Effector memory CD8-positive, alpha-beta T cell (primary cell): ENCODE results near the gene RBMS2.
"Not testable (repeated sequence)": the region's sequence is repeated elsewhere in the genome, so short reads cannot be mapped to it uniquely, and the experiment has no call there.

Experiments
- ATAC-seq: fragments of 150-1000 bp; cut with Tn5 transposase; replicated peaks from 2 replicates; pipeline ENCODE4 v1.10.0; 2021; ENCODE audit warnings: mild to moderate bottlenecking, moderate library complexity
- DNase-seq, 3 experiments: peaks; one replicate each; pipeline ENCODE4 v3.0.0; 2021
- H3K27ac Mint-ChIP-seq, 2 donors: one replicate each; pipeline ENCODE4 v1.8.0; 2022; ENCODE audit warnings: mild to moderate bottlenecking in 2 of 2, mixed read lengths in 2 of 2, moderate library complexity in 2 of 2
- H3K27me3 Mint-ChIP-seq, 2 donors: one replicate each; pipeline ENCODE4 v1.8.0; 2022; ENCODE audit warnings: mixed read lengths in 2 of 2
- H3K36me3 Mint-ChIP-seq: one replicate; pipeline ENCODE4 v1.8.0; 2022; ENCODE audit warnings: mild to moderate bottlenecking, moderate library complexity, mixed read lengths; ENCODE audit not compliant: insufficient read depth
- H3K4me1 Mint-ChIP-seq, 2 donors: one replicate each; pipeline ENCODE4 v1.8.0; 2022; ENCODE audit warnings: low read depth in 2 of 2, mixed read lengths in 2 of 2
- H3K4me3 Mint-ChIP-seq, 2 donors: one replicate each; pipeline ENCODE4 v1.8.0; 2022; ENCODE audit warnings: mild to moderate bottlenecking in 2 of 2, mixed read lengths in 2 of 2, moderate library complexity in 2 of 2
- H3K9me3 Mint-ChIP-seq, 2 donors: one replicate each; pipeline ENCODE4 v1.8.0; 2022; ENCODE audit warnings: mixed read lengths in 2 of 2

The RBMS2 gene

DNA sequence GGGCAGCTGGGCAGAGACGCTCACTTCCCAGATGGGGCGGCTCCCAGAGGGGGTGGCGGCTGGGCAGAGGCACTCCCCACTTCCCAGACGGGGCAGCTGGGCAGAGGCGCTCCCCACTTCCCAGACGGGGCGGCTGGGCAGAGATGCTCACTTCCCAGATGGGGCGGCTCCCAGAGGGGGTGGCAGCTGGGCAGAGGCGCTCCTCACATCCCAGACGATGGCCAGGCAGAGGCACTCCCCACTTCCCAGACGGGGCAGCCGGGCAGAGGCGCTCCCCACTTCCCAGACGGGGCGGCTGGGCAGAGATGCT, 27.6 kb upstream of the RBMS2 start:
- H3K27me3 Mint-ChIP-seq: peaks cover 20 to 30% of the 10 kb centered on the region in 2 donors
- not testable (repeated sequence) for H3K4me3 Mint-ChIP-seq, DNase-seq, ATAC-seq, H3K4me1 Mint-ChIP-seq, H3K27ac Mint-ChIP-seq, H3K36me3 Mint-ChIP-seq, H3K9me3 Mint-ChIP-seq

DNA sequence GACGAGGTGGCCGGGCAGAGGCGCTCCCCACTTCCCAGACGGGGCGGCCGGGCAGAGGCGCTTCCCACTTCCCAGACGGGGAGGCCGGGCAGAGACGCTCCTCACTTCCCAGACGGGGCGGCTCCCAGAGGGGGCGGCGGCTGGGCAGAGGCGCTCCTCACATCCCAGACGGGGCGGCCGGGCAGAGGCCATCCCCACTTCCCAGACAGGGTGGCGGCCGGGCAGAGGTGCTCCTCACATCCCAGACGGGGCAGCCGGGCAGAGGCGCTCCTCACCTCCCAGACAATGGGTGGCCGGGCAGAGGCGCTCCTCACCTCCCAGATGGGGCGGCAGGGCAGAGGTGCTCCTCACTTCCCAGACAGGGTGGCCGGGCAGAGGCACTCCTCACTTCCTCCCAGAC, 27.1 kb upstream of the RBMS2 start:
- H3K27ac Mint-ChIP-seq, H3K4me1 Mint-ChIP-seq, H3K4me3 Mint-ChIP-seq, ATAC-seq, DNase-seq, H3K36me3 Mint-ChIP-seq, H3K9me3 Mint-ChIP-seq: not testable (repeated sequence)
- peaks cover 20 to 30% of the 10 kb centered on the region in 2 donors for H3K27me3 Mint-ChIP-seq

DNA sequence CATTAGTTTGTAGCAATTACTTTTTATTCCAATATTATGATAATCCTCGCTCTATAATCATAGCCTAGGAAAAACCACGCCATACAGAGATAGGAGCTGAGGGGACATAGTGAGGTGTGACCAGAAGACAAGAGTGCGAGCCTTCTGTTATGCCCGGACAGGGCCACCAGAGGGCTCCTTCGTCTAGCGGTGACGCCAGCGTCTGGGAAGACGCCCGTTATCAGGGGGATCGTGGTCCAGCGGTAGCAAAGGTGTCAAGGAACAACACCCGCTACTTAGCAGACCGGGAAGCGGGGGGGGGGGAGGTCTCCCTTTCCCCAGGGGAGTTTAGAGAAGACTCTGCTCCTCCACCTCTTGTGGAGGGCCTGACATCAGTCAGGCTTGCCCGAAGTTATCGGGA, 24.9 kb upstream of the RBMS2 start:
- DNase-seq: peak; percentile 31 to 65 (median 34)
- ATAC-seq, H3K9me3 Mint-ChIP-seq, H3K27me3 Mint-ChIP-seq, H3K36me3 Mint-ChIP-seq, H3K4me1 Mint-ChIP-seq: not testable (repeated sequence)
- Mint-ChIP-seq H3K27ac (peak overlapping the region in 1 of 2 donors; percentile 44), H3K4me3 (peak overlapping the region; percentile 41 to 48)

DNA sequence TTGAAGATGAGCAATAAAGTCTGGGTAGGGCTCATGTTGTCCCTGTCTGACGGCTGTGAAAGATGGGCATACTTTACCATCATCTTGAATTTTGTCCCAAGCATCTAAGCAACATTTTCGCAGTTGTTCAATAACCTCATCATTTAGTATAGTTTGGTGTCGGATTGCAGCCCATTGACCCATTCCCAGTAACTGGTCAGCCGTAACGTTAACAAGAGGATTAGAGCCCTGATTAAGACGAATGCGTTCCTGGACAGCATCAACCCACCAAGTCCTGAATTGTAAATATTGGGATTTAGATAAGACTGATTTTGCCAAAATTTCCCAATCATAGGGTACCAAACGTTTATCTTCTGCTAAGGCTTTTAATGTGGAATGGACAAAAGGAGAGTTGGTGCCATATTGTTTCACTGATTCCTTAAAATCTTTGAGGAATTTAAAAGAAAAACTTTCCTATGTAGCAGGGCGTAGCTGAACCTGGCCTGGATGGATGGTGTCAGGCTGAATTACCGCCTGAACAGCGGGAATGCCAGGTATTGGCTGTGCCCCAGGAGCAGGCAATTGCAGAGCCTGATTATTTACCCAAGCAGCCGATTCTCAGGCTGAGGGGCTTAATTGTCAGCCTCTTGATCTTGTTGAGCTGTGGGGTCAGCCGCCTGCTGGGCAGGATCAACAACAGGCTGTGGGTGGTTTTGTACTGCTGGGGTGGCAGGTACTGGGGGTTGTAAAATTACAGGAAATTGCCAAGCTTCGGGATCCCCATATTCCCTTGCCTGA, 23.3 kb upstream of the RBMS2 start:
- not testable (repeated sequence) for DNase-seq, H3K27ac Mint-ChIP-seq, H3K9me3 Mint-ChIP-seq, H3K4me3 Mint-ChIP-seq, H3K27me3 Mint-ChIP-seq, H3K4me1 Mint-ChIP-seq, ATAC-seq, H3K36me3 Mint-ChIP-seq

DNA sequence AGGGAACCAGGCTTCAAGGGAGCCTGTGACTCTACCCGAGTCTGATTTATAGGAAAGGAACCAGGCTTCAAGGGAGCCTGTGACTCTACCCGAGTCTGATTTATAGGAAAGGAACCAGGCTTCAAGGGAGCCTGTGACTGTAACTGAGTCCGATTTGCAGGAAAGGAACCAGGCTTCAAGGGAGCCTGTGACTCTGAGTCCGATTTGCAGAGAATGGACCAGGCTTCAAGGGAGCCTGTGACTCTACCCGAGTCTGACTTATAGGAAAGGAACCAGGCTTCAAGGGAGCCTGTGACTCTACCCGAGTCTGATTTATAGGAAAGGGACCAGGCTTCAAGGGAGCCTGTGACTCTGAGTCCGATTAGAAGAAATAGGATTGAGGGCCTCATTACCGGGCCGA, 22.2 kb upstream of the RBMS2 start:
- not testable (repeated sequence) for H3K27me3 Mint-ChIP-seq, H3K36me3 Mint-ChIP-seq, H3K4me3 Mint-ChIP-seq, H3K9me3 Mint-ChIP-seq, H3K4me1 Mint-ChIP-seq, H3K27ac Mint-ChIP-seq, DNase-seq, ATAC-seq

DNA sequence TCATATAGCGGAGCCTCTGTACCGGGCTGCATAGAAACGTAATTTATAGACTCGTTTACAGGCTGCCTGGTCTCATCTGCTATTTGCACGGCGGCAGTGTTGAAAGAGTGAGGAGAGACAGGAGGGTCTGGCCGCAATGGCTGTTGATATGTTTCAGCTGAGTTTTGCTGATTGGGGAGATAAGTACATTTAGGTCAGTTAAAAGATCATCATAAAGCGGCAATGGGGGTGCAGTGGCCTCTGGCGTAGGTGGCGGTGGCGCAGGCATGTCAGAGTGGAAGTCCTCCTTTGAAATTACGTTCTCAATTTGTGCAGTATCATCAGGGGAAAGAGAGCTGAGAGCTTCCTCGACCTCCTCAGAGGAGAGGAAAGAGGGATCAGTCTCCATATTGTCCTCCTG, 21.7 kb upstream of the RBMS2 start:
- not testable (repeated sequence) for H3K9me3 Mint-ChIP-seq, H3K4me3 Mint-ChIP-seq, H3K27ac Mint-ChIP-seq, ATAC-seq, H3K4me1 Mint-ChIP-seq, H3K36me3 Mint-ChIP-seq, DNase-seq, H3K27me3 Mint-ChIP-seq

DNA sequence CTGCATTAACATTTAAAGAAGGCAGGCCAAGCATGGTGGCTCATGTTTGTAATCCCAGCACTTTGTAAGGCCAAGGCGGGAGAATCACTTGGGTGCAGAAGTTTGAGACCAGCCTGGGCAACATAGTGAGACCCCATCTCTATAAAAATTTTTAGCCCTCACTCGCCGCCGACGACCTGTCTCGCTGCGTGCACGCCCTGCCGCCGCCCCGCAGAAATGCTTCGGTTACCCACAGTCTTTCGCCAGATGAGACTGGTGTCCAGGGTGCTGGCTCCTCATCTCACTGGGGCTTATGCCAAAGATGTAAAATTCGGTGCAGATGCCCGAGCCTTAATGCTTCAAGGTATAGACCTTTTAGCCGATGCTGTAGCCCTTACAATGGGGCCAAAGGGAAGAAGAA, 10.8 kb upstream of the RBMS2 start:
- H3K9me3 Mint-ChIP-seq: no peaks in the 10 kb centered on the region
- no peak for ATAC-seq

DNA sequence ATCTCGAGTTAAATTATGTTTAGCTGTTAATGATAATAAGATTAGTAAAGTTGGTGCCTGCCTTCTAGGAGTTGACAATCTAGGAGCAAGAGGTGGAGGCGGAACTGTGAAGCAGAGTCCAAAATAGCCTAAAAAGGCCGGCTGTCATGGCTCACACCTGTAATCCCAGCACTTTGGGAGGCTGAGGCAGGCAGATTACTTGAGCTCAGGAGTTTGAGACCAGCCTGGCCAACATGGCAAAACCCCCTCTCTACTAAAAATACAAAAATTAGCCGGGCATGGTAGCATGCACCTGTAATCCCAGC, 7.7 kb upstream of the RBMS2 start:
- H3K4me3 Mint-ChIP-seq, DNase-seq, ATAC-seq, H3K36me3 Mint-ChIP-seq, H3K27ac Mint-ChIP-seq, H3K9me3 Mint-ChIP-seq, H3K4me1 Mint-ChIP-seq: not testable (repeated sequence)
- peaks cover 16 to 21% of the 10 kb centered on the region in 2 donors for H3K27me3 Mint-ChIP-seq

More for the DNA sequence above, 10.8 kb upstream of the RBMS2 start:
- DNase-seq: no peak
- H3K27me3 Mint-ChIP-seq: peaks cover 16 to 21% of the 10 kb centered on the region in 2 donors
- H3K4me1 Mint-ChIP-seq: peaks cover 0 to 3% of the 10 kb centered on the region in 2 donors
- no peak overlapping the region for H3K27ac Mint-ChIP-seq
- H3K4me3 Mint-ChIP-seq: no peak overlapping the region
- H3K36me3 Mint-ChIP-seq: no peaks in the 10 kb centered on the region

DNA sequence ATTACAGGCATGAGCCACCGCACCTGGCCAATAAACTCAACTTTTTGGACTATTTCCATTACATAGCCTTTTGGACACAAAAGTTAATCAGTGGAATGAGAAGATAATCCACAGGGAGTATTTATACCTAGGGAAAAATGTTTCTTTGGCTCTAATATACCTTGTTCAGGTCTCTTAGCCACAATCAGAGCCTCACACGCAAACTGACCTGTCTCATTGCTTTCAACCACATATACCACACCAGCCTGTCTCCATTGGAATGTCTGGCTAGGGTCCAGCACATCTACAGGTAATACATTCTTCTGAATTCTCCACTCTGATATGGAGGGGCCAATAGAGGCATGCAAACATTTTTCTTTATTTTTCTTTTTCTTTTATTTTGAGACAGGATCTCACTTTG, 3.8 kb upstream of the RBMS2 start:
- Mint-ChIP-seq H3K4me3 (no peak overlapping the region), H3K36me3 (no peaks in the 10 kb centered on the region), H3K27me3 (peaks cover 0 to 5% of the 10 kb centered on the region in 2 donors), H3K9me3 (no peaks in the 10 kb centered on the region), H3K4me1 (peaks cover 15 to 16% of the 10 kb centered on the region in 2 donors), H3K27ac (no peak overlapping the region)
- DNase-seq (no peak), ATAC-seq (no peak)

DNA sequence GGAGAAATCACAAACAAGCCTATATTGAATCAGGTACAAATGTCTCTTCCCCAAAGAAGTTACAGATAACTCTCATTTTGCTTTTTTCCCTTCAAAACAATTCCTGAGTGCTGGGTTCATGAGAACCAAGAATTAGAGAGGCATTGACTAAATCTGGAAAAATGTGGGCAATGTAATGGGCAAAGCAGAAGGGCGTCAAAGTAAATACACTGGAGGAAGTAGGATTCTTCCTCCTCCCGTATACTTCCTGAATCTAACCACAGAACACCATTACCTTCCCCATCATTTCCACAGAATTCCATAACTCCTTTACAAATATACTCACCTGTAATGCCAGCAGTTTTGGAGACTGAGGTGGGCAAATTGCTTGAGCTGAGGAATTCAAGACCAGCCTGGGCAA, 3.0 kb upstream of the RBMS2 start:
- Mint-ChIP-seq H3K4me1 (peaks cover 16 to 18% of the 10 kb centered on the region in 2 donors), H3K36me3 (no peaks in the 10 kb centered on the region), H3K27me3 (peaks cover 0 to 6% of the 10 kb centered on the region in 2 donors), H3K4me3 (no peak overlapping the region), H3K9me3 (no peaks in the 10 kb centered on the region), H3K27ac (no peak overlapping the region)
- ATAC-seq (no peak), DNase-seq (no peak)

DNA sequence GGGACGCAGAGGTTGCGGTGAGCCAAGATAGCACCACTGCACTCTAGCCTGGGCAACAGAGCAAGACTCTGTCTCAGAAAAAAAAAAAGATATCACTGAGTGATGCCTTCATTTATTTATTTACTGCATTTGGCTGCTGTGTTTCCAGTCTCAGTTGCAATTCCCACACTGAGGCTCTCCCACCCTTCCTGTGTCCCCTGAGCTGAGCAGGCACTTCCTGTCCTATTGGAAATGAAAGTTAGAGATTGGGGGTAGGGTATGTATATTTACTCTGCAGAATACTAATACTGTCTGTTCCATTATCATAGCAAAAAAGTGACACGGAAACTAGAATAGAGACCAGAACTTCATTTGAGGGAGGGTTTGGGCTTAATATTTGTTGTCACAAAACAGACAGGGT, 1.6 kb upstream of the RBMS2 start:
- Mint-ChIP-seq H3K27ac (no peak overlapping the region), H3K27me3 (peaks cover 0 to 6% of the 10 kb centered on the region in 2 donors), H3K9me3 (no peaks in the 10 kb centered on the region), H3K4me3 (no peak overlapping the region), H3K36me3 (no peaks in the 10 kb centered on the region), H3K4me1 (peaks cover 13 to 18% of the 10 kb centered on the region in 2 donors)
- DNase-seq: no peak
- no peak for ATAC-seq

DNA sequence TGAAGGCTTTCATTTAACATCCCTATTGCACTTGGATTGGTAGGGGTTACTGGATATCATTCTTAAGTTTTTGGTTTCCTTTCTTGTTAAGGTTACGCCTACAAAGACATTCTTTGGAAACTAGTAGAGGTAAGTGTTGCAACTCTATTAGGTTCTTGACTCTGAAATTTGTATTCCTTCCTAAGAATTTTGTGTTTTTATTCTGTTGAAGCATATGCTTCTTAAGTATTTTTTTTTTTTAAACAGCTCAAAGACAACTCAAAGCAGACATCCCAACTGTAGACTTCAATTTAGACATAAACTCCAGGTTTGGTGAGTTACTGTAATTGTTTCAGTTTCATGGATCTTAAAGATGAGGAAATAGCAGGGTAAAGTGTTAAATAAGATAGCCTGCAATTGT, 1.1 kb upstream of the RBMS2 start:
- Mint-ChIP-seq H3K9me3 (no peaks in the 10 kb centered on the region), H3K27ac (no peak overlapping the region), H3K36me3 (no peaks in the 10 kb centered on the region), H3K27me3 (peaks cover 0 to 6% of the 10 kb centered on the region in 2 donors), H3K4me1 (peaks cover 13 to 18% of the 10 kb centered on the region in 2 donors), H3K4me3 (no peak overlapping the region)
- ATAC-seq (no peak), DNase-seq (no peak)

DNA sequence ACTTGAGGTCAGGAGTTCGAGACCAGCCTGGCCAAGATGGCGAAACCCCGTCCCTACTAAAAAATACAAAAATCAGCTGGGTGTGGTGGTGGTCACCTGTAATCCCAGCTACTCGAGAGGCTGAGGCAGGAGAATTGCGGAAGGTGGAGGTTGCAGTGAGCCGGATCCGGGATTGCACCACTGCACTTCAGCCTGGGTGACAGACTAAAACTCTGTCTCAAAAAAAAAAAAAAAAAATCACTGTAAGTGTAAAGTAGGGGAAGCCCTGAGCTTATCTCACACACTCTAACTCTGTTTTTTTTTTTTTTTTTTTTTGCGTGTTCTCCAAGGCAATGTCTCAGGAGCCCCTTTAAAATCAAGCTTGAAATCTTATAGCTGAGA, 421 bp upstream of the RBMS2 start:
- ATAC-seq (peak; percentile 64), DNase-seq (no peak)
- Mint-ChIP-seq H3K4me1 (peaks cover 13 to 18% of the 10 kb centered on the region in 2 donors), H3K4me3 (peak overlapping the region; percentile 88 to 94), H3K9me3 (no peaks in the 10 kb centered on the region), H3K27me3 (peaks cover 0 to 6% of the 10 kb centered on the region in 2 donors), H3K27ac (peak overlapping the region; percentile 92 to 97), H3K36me3 (no peaks in the 10 kb centered on the region)

DNA sequence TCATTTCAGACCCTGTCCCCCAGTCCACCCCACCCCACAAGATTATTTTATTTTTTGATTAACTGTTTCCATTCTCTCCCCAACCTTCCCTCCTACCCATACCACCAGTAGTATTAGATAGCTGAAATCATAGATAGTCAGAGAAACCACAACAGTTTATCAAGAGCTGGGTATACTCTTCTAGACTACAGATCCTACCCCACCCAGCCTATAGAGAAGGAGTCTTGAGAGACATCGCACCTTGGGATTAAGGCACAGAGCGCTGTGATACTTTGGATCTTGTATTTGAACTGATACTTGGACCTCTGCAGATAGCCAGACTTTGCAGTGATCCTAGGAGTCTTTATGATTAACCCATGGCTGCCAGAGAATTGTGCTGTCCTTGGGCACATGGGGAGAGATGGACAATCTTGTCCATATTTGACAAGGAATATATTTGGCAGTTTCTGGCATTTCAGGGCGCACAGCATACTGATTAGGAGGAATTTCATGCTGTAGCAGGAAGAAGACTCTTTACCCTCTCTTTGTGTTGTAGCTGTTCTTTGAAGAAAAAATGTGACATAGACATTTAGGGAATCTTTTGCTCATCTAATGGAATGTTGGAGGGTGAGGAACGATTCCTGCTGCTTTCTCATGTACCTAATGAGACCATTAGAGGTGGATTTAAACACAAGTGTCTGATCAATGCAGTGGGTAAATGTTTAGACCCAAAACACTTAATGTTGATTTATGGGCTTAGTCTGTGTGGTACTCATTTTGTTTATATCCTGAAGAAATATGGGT, 982 bp downstream of the RBMS2 start:
- peak overlapping the region; percentile 92 to 97 for H3K27ac Mint-ChIP-seq
- peaks cover 0 to 6% of the 10 kb centered on the region in 2 donors for H3K27me3 Mint-ChIP-seq
- H3K4me1 Mint-ChIP-seq: peaks cover 13 to 18% of the 10 kb centered on the region in 2 donors
- H3K9me3 Mint-ChIP-seq: no peaks in the 10 kb centered on the region
- no peaks in the 10 kb centered on the region for H3K36me3 Mint-ChIP-seq
- H3K4me3 Mint-ChIP-seq: peak overlapping the region; percentile 88 to 94
- ATAC-seq (no peak), DNase-seq (no peak)
